Stimulated activated CD4-positive, alpha-beta T cell treated with anti-CD3 and anti-CD28 coated beads, Interleukin-2, amount 100 ng/mL, for 24 hours (primary cell): ENCODE results near the gene TSPAN8.
"Not testable (repeated sequence)": the region's sequence is repeated elsewhere in the genome, so short reads cannot be mapped to it uniquely, and the experiment has no call there.

Source experiments
- DNase-seq, 2 donors: peaks; one replicate each; pipeline ENCODE4 v3.0.0-alpha.2; 2020

TSPAN8 gene

DNA sequence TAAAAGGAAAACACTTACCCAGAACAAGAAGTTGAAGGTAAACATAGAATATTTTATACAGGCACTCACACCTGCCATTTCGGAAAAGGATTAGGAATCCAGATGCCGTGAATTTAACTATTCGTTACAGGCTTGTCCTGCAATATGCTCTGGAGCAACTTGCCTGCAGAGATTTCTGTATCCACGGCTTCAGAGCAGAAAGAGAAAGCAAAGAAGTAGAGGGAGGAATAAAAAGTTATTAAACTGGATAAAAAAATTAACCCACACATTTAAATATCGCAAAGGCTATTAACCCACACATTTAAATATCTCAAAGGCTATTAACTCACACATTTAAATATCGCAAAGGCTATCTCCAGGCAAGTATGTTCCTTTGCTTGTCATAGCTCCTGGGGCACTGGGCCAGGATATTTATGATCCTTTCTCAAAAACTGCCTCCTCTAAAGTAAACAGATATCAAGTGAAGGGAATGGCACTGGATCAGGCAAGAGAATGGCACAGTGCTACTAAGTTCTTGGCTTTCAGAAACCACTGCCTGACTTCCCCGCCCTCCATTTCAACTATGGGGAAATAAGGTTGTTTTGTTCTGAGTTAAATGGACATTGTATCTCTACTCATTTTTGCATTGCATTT, at the start of gene TSPAN8:
Gene TSPAN8 (minus strand): TSS at position 399 of the 633 bp plus-strand sequence. CDS start 321 bp downstream, at position 78.
- DNase-seq, result no peak

DNA sequence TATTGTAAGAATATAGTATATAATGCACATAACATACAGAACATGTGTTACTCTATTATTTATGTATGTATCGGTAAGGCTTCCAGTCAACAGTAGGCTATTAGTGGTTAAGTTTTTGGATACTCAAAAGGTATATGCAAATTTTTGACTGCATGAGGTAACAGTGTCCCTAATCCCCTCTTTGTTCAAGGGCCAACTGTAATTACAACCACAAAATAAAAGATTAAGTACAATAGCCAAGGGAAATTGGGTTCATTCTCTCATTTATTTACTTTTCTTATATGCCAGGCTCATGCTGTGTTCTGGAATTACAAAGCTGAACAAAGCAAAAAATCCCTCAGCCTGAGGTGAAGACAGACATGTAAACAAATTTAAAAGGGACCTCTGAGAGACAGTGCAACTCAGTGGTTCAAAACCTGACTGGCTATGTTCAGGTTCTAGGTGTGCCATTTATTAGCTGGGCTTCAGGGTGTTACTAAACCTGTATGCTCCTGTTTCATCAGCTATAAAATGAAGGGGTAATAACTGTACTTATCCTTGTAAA, 43.4 kb upstream of the TSPAN8 start:
- no peak for DNase-seq

- DNase-seq, result no peak
Observed at GRCh38 chr12:71200706-71201105, 42.9 kb upstream of the TSPAN8 start.

DNA sequence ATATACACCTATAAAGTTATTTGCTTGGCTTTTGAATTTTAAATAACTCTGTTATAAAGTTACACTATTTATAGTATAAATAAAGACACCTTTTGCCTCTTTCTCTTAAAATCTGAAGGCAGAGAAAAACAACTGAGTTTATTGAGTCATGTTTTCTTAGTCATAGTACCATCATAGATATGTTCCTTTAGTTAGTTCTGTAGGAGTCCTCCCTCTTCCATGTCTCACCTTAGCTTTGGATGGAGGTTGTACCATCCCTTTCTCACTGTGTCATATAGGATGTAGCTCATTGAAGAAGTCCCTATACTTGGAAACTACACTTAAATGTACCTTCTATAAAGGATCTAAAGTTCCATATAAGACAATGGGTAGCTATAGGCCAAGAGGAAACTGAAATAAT, 39.7 kb upstream of the TSPAN8 start:
- DNase-seq, result no peak

DNA sequence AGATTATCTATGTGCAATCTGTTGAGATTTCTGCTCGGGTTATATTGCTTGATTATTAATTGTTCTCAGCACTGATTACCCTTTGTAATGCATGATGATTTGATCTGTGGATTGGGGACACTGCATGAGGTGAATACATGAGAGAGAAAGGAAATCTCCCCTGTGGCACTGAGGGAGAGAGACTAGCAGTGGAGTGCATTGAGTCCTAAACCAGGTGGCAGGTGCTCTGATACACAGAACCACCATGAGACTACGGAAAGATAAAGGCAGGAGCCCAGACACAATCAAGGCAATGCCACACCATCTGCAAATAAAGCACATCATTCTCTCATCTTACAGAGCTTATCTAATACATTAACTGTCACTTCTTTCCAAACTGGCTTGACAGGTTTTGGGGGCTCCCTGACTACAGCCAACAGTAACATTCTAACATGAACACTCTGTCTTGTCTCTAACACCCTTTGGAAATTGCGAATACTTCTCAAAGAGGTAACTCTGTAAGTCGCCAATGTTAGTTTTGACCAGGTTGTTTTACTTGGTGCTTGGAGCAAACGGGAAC, 37.6 kb upstream of the TSPAN8 start:
- DNase-seq, result no peak

GRCh38 chr12:71194657-71195056, 36.9 kb upstream of the TSPAN8 start:
- no peak for DNase-seq

- DNase-seq, result no peak
Observed at GRCh38 chr12:71193041-71193440, 35.2 kb upstream of the TSPAN8 start.

DNA sequence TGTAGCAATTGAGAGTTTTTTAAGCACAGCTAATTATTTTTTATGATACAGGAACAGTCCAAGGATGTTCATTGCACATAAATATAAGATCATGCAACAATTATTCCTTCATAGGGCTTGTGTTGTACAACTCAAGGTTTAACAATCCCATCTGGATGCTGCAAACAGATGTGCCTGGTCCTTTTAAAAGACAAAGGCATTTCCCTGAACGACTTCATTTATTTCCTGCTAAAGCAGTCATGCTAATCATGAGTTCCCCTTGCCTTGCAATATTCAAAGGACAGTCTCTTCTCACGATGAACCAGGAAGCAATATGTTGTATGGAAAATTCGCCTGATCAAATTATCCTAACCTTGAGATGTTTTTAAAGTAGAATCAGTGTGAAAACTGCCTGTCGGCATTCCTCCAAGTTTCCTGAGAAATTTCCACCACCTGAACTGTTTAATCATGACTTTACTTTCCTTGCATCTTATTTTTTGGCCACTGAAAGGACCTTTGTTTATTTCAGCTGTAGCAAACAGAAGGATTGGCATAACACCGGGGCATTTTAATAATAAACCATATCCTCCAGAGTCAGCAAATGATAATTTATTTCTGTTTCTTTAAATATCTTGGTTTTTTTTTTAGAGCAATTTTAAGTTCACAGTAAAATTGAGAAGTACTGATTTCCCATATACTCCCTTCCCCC, 33.9 kb upstream of the TSPAN8 start:
- DNase-seq, result no peak

GRCh38 chr12:71190822-71191221, 33.0 kb upstream of the TSPAN8 start:
- no peak for DNase-seq

DNA sequence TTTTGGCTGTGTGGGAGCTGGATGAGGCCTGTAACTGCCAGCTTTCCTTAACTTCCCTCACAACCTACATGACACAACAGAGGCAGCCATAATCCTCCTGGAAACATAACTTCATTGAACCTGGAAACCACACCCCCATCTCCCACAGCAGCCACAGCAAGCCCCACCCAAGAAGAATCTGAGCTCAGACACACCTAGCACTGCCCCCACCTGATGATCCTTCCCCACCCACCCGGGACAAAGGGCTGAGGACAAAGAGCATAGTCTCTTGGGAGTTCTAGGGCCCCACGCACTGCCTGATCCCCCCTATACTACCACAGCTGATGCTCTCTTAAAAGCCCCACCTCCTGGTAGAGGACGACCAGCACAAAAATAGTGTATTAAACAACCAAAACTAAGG, 29.6 kb upstream of the TSPAN8 start:
- DNase-seq, result no peak

- no peak for DNase-seq
Observed at GRCh38 chr12:71186571-71187288, 28.9 kb upstream of the TSPAN8 start.

GRCh38 chr12:71183846-71184245, 26.0 kb upstream of the TSPAN8 start:
- DNase-seq, result no peak

- DNase-seq, result no peak
Observed at GRCh38 chr12:71183018-71183417, 25.2 kb upstream of the TSPAN8 start.

DNA sequence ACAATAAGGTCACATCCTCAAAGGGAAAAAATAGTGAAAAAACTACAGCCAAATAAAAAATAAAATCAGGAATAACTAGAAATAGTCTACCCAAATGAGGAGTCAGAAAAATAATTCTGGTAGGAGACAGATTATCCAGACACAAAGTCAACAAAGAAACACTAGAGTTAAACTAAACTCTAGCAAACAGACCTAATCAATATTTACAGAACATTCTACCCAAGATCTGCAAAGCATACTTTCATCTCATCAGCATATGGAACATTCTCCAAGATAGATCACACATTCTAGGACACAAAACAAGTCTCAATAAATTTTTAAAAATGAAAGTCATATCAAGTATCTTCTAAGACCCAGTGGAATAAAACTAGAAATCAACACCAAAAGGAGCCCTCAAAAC, 20.4 kb upstream of the TSPAN8 start:
- DNase-seq, result no peak

GRCh38 chr12:71174825-71175224, 17.0 kb upstream of the TSPAN8 start:
- DNase-seq, result no peak

- DNase-seq, result no peak
Observed at GRCh38 chr12:71174146-71174545, 16.3 kb upstream of the TSPAN8 start.

GRCh38 chr12:71170456-71170855, 12.7 kb upstream of the TSPAN8 start:
- DNase-seq, result no peak

- DNase-seq, result no peak
Observed at GRCh38 chr12:71169286-71169685, 11.5 kb upstream of the TSPAN8 start.

DNA sequence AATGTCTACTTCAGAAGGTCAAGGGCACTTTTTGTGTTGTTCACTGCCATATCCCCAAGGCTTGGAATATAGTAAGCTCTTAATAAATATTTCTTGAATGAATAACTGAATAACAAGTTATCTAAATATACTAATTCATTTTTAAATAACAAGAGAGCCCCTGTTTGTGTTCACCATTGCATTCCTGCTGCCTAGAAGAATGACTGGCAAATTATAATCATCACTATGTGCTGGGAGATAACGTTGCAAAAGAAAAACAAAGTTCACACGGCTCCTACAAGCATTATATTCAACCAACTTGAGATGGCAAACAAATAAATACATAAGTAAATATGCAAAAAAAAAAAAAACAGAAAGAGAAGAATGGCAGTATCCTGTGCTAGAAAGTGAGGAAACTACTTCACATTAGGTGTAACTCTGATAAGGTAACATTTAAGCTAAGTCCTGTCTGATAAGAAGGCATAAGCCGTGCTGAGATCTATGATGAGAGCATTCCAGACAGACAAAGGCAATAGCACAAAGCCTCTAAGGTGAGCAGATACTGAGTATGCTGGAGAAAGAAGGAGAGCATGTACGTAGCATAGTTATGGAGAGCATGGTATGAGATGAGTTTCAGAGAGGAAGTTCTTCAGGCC, 9.2 kb upstream of the TSPAN8 start:
- DNase-seq, result no peak

GRCh38 chr12:71166280-71166679, 8.5 kb upstream of the TSPAN8 start:
- DNase-seq, result no peak

GRCh38 chr12:71165780-71166179, 8.0 kb upstream of the TSPAN8 start:
- DNase-seq, result not testable (repeated sequence)

DNA sequence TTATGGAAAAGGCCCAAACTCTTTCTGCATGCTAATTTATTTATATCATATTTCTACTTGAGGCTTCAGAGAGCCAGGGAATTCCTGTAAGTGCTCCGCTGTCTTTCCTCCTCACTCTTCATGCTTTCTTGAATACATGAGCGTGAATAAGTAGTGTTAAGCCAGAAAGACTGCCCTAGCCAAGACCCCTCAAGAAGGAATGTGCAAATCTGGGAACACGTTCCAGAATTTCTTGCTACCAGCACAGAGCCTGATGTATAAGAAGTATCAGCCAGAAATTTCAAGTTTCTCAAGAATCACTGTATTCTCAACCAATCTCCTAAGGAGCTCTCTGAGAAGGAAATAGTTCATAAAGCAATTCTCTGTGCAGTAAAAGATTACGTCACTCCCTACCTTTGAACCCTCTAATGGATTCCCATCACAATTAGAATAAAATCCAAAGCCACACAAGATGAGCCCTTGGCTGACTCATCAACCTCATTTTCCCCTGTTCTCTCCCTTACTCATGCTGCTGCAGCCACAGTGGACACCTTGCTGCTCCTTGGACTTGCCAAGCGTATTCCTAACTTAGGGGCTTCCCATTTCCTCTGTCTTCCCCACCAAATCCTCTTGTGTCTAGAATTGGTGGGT, 6.9 kb upstream of the TSPAN8 start:
- DNase-seq, result no peak

DNA sequence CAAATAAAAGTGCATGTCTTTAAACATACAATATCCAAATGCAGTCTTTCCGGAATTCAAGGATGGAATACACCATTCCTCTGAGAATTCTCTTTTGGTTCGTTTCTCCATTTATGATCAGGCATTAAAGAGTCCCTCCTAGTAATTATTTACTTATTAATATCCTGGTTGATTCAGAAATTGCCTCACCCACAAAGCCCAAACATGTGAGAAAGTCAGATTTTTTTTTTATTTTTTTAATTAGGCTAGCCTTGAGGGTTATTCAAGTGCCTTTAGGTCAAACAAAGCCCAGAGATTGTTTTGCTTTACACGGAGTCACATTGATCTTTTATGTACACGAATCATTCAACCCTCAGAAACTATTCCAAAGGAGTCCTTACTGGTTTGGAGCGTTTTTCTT, 6.4 kb upstream of the TSPAN8 start:
- DNase-seq, result no peak
